Psoas muscle (tissue), 8 donors: Measurements from ENCODE around the gene TINCR. TPM values are rescaled to one million over a fixed set of nuclear protein-coding genes. Genes with fewer than 3 reads are reported as not detected.
A peak's percentile ranks its signal among the peaks of the same experiment; 100 is the strongest.
"Not testable (repeated sequence)": the region's sequence is repeated elsewhere in the genome, so short reads cannot be mapped to it uniquely, and the experiment has no call there.

Source experiments
- ATAC-seq, 4 donors: fragments of 200-7000 bp; cut with Tn5 transposase; one replicate each; pipeline ENCODE4 v1.9.1; 2020; ENCODE audit warnings: moderate library complexity in 3 of 4, mild to moderate bottlenecking in 2 of 4
- DNase-seq, 2 donors: peaks; one replicate each; pipeline ENCODE4 v3.0.0-alpha.2; 2020
- H3K27ac ChIP-seq: fragments of 200-600 bp; one replicate; pipeline ENCODE4 v1.8.0; 2022
- H3K27me3 ChIP-seq, 3 donors: fragments of 200-600 bp in 1 of 3; one replicate each; pipeline versions ENCODE4 v1.6.1 to v1.8.0; 2013 to 2022; ENCODE audit warnings: low read length in 2 of 3, mild to moderate bottlenecking in 2 of 3, moderate library complexity in 1 of 3; ENCODE audit not compliant: insufficient read depth in 3 of 3
- H3K36me3 ChIP-seq, 2 donors: fragments of 200-600 bp in 1 of 2; one replicate each; pipeline versions ENCODE4 v1.6.1 to v1.8.0; 2013 to 2022; ENCODE audit warnings: low read depth in 1 of 2, mild to moderate bottlenecking in 1 of 2, moderate library complexity in 1 of 2; ENCODE audit not compliant: insufficient read depth in 1 of 2
- H3K4me1 ChIP-seq: fragments of 200-600 bp; one replicate; pipeline ENCODE4 v1.8.0; 2022
- H3K4me3 ChIP-seq: fragments of 200-600 bp; one replicate; pipeline ENCODE4 v1.8.0; 2022; ENCODE audit warnings: mild to moderate bottlenecking
- H3K9me3 ChIP-seq: fragments of 200-600 bp; one replicate; pipeline ENCODE4 v1.8.0; 2022
- CTCF ChIP-seq: fragments of 200-600 bp; IDR thresholded peaks from one replicate; pipeline ENCODE4 v1.8.0; 2022; ENCODE audit warnings: antibody characterized with exemption
- WGBS, 3 donors: extraction: QIAGEN DNeasy Blood & Tissue Kit; methylation state at CpG; one replicate each; pipeline versions ENCODE4 v1.1.6 to v1.1.7; 2013; 5-methylcytosine and 5-hydroxymethylcytosine counted together
- intact Hi-C, 2 donors: fragments of 100-400 bp; cut with DNase I; formaldehyde crosslinking; loops; one replicate each; pipeline versions ENCODE4 v1.11.0 to v1.14.2; 2022
- polyA plus RNA-seq, 3 donors: library from polyadenylated mRNA; stranded (reverse); fragments of 200-250 nt; gene quantifications; one replicate each; pipeline ENCODE4 v1.2.3, GENCODE V29; 2013
- total RNA-seq, 4 donors: library from RNA; stranded (reverse); fragmentation: NEBNext Ultra II Directional in 2 of 4; extraction: Animal tissue kit (Norgen Biotek cat#: 25700) in 2 of 4; gene quantifications; one replicate each; pipeline versions ENCODE4 v1.2.1 to v1.2.4, GENCODE V29; 2021 to 2023
- donor health status: healthy with polysubstance abuse.
- donor health status: DM: no; HTN: no; CAD: no; lungs with moderate emphysema.
- donor health status: Bipolar disorder and iron deficiency.
- donor health status: healthy.
- donor health status: DM: yes; HTN: yes; CAD: no.
- donor health status: DM: no; HTN: no; CAD: no.
- donor health status: DM: no; HTN: no; CAD: no.
- donor health status: DM: yes; HTN: yes; CAD: no.

TINCR gene
- total and polyA plus RNA-seq, 7 donors = 0.06 to 0.38 (median 0.18) TPM; not detected in 2

GRCh38 chr19:5541456-5541855, 26.3 kb downstream of the TINCR start:
- ATAC-seq = no peak
- no peak for DNase-seq
- Histone ChIP-seq H3K36me3 (no peaks in the 10 kb centered on the region), H3K9me3 (no peaks in the 10 kb centered on the region), H3K4me1 (peaks cover 3% of the 10 kb centered on the region), H3K4me3 (no peak overlapping the region), H3K27ac (no peak overlapping the region), H3K27me3 (peaks cover 0 to 15% (median 6%) of the 10 kb centered on the region in 3 donors)
- intact Hi-C loops = no loop called here
- WGBS, 3 donors = 51 to 67% (median 66%) methylated on average over 7 of the region's 7 CpGs
- no peak for TF ChIP-seq CTCF

GRCh38 chr19:5540208-5540607, 27.5 kb downstream of the TINCR start:
- TF ChIP-seq CTCF = no peak
- H3K27ac ChIP-seq = no peak overlapping the region
- peaks cover 4% of the 10 kb centered on the region for H3K4me1 ChIP-seq
- H3K27me3 ChIP-seq = peaks cover 0 to 11% (median 9%) of the 10 kb centered on the region in 3 donors
- DNase-seq = no peak
- WGBS, 3 donors = 82 to 84% (median 82%) methylated on average over 10 of the region's 10 CpGs
- H3K9me3 ChIP-seq = peaks cover under 1% of the 10 kb centered on the region
- H3K36me3 ChIP-seq = no peaks in the 10 kb centered on the region
- intact Hi-C loops = no loop called here
- no peak for ATAC-seq
- H3K4me3 ChIP-seq = no peak overlapping the region

- Histone ChIP-seq H3K4me1 (peaks cover 4% of the 10 kb centered on the region), H3K36me3 (no peaks in the 10 kb centered on the region), H3K27ac (no peak overlapping the region), H3K27me3 (peaks cover 0 to 11% (median 9%) of the 10 kb centered on the region in 3 donors), H3K9me3 (peaks cover 16% of the 10 kb centered on the region), H3K4me3 (no peak overlapping the region)
- peak in 1 of 4 donors; percentile 41 for ATAC-seq
- intact Hi-C loops = no loop called here
- no peak for TF ChIP-seq CTCF
- 52 to 69% (median 60%) methylated on average over 12 of the region's 12 CpGs for WGBS, 3 donors
- no peak for DNase-seq
These were observed 29.9 kb downstream of the TINCR start for GRCh38 chr19:5537870-5538269.

- Histone ChIP-seq H3K9me3 (peaks cover 16% of the 10 kb centered on the region), H3K27me3 (peaks cover 0 to 11% (median 9%) of the 10 kb centered on the region in 3 donors)
- H3K36me3 ChIP-seq, DNase-seq, intact Hi-C loops, H3K4me3 ChIP-seq, H3K27ac ChIP-seq, ATAC-seq, H3K4me1 ChIP-seq: not testable (repeated sequence)
- WGBS, 3 donors = 62 to 76% (median 62%) methylated on average over 12 of the region's 12 CpGs
These were observed 30.7 kb downstream of the TINCR start for GRCh38 chr19:5536982-5537579.

- H3K4me1 ChIP-seq = peaks cover 4% of the 10 kb centered on the region
- ATAC-seq (peak; percentile 63 to 91 (median 72)), DNase-seq (peak; percentile 27 to 62)
- 3% methylated on average over 26 to 38 of the region's 38 CpGs for WGBS, 3 donors
- H3K36me3 ChIP-seq = no peaks in the 10 kb centered on the region
- H3K4me3 ChIP-seq = no peak overlapping the region
- peaks cover 16% of the 10 kb centered on the region for H3K9me3 ChIP-seq
- intact Hi-C loops = no loop called here
- no peak for TF ChIP-seq CTCF
- no peak overlapping the region for H3K27ac ChIP-seq
- H3K27me3 ChIP-seq = peaks cover 0 to 11% (median 7%) of the 10 kb centered on the region in 3 donors
These were observed 31.3 kb downstream of the TINCR start for GRCh38 chr19:5536337-5536894.
